ENCODE measurements around the gene SFXN5.

DNA sequence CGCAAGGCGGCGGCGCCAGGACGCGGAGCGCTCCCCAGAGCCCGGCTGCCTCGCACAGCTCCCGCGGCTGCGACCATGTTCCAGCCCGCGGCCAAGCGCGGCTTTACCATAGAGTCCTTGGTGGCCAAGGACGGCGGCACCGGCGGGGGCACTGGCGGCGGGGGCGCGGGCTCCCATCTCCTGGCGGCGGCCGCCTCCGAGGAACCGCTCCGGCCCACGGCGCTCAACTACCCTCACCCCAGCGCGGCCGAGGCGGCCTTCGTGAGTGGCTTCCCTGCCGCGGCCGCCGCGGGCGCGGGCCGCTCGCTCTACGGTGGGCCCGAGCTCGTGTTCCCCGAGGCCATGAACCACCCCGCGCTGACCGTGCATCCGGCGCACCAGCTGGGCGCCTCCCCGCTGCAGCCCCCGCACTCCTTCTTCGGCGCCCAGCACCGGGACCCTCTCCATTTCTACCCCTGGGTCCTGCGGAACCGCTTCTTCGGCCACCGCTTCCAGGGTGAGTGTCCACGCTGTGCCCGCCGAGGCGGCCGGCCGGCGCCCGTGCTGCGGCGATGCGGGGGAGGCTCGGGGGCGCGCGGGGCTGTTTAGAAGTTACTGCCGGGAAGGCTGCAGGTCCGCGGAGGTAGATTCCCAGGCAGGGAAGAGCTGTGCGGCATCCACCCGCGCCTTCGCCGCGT is 153.5 kb downstream of the SFXN5 start:
- TF ChIP-seq, protein P1, sequence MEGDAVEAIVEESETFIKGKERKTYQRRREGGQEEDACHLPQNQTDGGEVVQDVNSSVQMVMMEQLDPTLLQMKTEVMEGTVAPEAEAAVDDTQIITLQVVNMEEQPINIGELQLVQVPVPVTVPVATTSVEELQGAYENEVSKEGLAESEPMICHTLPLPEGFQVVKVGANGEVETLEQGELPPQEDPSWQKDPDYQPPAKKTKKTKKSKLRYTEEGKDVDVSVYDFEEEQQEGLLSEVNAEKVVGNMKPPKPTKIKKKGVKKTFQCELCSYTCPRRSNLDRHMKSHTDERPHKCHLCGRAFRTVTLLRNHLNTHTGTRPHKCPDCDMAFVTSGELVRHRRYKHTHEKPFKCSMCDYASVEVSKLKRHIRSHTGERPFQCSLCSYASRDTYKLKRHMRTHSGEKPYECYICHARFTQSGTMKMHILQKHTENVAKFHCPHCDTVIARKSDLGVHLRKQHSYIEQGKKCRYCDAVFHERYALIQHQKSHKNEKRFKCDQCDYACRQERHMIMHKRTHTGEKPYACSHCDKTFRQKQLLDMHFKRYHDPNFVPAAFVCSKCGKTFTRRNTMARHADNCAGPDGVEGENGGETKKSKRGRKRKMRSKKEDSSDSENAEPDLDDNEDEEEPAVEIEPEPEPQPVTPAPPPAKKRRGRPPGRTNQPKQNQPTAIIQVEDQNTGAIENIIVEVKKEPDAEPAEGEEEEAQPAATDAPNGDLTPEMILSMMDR (IDR thresholded peaks at IDR 0.05): no peak
- TF ChIP-seq MLX (CRISPR knock-in tag; IDR thresholded peaks at IDR 0.05) (no peak), MAX (CRISPR knock-in tag; IDR thresholded peaks at IDR 0.05) (no peak), CREB1 (CRISPR knock-in tag; IDR thresholded peaks at IDR 0.05) (no peak), ZNF121 (CRISPR knock-in tag; IDR thresholded peaks at IDR 0.05) (no peak), ZNF416 (CRISPR knock-in tag; IDR thresholded peaks at IDR 0.05) (no peak), SP1 (CRISPR knock-in tag; conservative IDR thresholded peaks at IDR 0.05) (no peak), AFF4 (CRISPR knock-in tag; IDR thresholded peaks at IDR 0.05; ENCODE audit: borderline replicate concordance) (no peak), ZBTB21 (CRISPR knock-in tag; IDR thresholded peaks at IDR 0.05; ENCODE audit: borderline replicate concordance) (no peak), FOXK1 (CRISPR knock-in tag; IDR thresholded peaks at IDR 0.05) (no peak), ZBTB43 (CRISPR knock-in tag; IDR thresholded peaks at IDR 0.05) (no peak), ESRRA (CRISPR knock-in tag; IDR thresholded peaks at IDR 0.05; ENCODE audit: borderline replicate concordance) (no peak)
- TF ChIP-seq, protein P2, sequence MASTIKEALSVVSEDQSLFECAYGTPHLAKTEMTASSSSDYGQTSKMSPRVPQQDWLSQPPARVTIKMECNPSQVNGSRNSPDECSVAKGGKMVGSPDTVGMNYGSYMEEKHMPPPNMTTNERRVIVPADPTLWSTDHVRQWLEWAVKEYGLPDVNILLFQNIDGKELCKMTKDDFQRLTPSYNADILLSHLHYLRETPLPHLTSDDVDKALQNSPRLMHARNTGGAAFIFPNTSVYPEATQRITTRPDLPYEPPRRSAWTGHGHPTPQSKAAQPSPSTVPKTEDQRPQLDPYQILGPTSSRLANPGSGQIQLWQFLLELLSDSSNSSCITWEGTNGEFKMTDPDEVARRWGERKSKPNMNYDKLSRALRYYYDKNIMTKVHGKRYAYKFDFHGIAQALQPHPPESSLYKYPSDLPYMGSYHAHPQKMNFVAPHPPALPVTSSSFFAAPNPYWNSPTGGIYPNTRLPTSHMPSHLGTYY (CRISPR knock-in tag; IDR thresholded peaks at IDR 0.05): no peak
